OCI-LY1 (cell line): ENCODE results near the gene D2HGDH.

Experiments used
- EZH2 ChIP-seq: fragments of 200-600 bp; sonication (generic), shearing (Covaris generic); IDR thresholded peaks from 2 replicates; pipeline ENCODE4 v1.8.0; 2017; ENCODE audit warnings: borderline replicate concordance, mixed run types, mild to moderate bottlenecking, antibody characterized with exemption, low read length, moderate library complexity, mixed read lengths
- TF ChIP-seq, protein P1 (sequence below): fragments of 200-600 bp; sonication (generic), shearing (Covaris generic); IDR thresholded peaks from 2 replicates; pipeline ENCODE4 v1.5.1; 2017; ENCODE audit warnings: mild to moderate bottlenecking, antibody characterized with exemption, low read length, moderate library complexity, mixed read lengths

DNA sequence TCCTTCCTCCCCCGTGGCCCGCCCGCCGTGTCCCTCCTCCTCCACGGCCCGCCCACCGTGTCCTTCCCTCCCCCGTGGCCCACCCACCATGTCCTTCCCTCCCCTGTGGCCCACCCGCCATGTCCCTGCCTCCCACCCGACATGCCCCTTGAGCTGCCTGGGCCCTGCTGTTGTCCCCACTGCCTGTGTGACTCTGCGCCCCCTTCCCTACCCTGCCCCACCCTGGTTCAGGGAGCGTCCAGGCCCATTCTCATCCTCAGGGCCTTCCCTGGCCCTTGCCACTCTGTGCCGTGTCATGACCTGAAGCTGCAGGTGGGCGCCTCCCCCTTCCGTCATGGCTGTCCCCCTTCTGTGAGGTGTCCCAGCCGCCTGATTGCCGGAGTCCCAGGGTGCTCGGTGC, 20.7 kb downstream of the D2HGDH start:
- TF ChIP-seq, protein P1, sequence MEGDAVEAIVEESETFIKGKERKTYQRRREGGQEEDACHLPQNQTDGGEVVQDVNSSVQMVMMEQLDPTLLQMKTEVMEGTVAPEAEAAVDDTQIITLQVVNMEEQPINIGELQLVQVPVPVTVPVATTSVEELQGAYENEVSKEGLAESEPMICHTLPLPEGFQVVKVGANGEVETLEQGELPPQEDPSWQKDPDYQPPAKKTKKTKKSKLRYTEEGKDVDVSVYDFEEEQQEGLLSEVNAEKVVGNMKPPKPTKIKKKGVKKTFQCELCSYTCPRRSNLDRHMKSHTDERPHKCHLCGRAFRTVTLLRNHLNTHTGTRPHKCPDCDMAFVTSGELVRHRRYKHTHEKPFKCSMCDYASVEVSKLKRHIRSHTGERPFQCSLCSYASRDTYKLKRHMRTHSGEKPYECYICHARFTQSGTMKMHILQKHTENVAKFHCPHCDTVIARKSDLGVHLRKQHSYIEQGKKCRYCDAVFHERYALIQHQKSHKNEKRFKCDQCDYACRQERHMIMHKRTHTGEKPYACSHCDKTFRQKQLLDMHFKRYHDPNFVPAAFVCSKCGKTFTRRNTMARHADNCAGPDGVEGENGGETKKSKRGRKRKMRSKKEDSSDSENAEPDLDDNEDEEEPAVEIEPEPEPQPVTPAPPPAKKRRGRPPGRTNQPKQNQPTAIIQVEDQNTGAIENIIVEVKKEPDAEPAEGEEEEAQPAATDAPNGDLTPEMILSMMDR, result no peak
- TF ChIP-seq EZH2, result no peak
